DMS114 treated with DMSO at 0.1 percent for 48 hours (cell line): ENCODE measurements around the gene THAP9.
"Not testable (repeated sequence)": the region's sequence is repeated elsewhere in the genome, so short reads cannot be mapped to it uniquely, and the experiment has no call there.

Experiments
- DNase-seq: peaks from one replicate; lab custom pipeline; 2025; ENCODE audit not compliant: unreplicated experiment; lab: John Stamatoyannopoulos, UW

The THAP9 gene, protein sequence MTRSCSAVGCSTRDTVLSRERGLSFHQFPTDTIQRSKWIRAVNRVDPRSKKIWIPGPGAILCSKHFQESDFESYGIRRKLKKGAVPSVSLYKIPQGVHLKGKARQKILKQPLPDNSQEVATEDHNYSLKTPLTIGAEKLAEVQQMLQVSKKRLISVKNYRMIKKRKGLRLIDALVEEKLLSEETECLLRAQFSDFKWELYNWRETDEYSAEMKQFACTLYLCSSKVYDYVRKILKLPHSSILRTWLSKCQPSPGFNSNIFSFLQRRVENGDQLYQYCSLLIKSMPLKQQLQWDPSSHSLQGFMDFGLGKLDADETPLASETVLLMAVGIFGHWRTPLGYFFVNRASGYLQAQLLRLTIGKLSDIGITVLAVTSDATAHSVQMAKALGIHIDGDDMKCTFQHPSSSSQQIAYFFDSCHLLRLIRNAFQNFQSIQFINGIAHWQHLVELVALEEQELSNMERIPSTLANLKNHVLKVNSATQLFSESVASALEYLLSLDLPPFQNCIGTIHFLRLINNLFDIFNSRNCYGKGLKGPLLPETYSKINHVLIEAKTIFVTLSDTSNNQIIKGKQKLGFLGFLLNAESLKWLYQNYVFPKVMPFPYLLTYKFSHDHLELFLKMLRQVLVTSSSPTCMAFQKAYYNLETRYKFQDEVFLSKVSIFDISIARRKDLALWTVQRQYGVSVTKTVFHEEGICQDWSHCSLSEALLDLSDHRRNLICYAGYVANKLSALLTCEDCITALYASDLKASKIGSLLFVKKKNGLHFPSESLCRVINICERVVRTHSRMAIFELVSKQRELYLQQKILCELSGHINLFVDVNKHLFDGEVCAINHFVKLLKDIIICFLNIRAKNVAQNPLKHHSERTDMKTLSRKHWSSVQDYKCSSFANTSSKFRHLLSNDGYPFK

DNA sequence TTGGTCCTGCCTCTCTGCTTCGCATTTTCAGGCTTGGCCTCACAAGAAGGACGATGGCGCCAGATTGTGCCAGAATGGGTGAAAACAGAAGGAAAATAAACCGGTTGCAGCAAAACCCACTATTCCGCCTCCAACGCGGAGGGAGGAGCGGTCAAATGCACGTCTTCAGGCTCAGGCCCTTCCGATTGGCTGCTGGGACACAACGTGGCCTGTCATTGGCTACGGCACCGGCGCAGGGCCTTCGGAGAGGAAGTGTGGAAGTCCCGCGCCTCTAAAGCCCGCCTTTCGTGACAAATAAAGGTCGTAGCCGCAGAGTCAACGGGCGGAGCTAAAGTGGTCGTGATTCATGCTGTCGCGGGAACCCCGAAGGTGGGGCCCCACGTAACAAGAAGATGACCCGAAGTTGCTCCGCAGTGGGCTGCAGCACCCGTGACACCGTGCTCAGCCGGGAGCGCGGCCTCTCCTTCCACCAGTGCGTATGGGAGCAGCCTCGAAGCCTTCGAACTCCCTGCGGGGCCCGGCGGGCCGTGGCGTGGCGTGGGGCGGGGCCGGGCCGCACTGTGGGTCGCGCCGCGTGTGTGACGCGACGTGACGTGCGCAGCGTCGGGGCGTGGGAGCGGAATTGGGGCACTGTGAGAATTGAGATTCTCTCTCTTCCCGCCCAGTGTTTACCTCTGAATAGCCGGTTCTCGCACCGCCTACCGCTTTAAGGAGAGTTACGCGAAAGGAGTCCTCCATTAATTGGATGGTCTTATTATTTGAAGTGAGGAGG, at the start of gene THAP9:
Gene THAP9, plus strand, starts transcription at position 325 of the 772 bp plus-strand sequence. Its CDS starts 68 bp downstream, at position 393.
- peak; percentile 91 for DNase-seq

DNA sequence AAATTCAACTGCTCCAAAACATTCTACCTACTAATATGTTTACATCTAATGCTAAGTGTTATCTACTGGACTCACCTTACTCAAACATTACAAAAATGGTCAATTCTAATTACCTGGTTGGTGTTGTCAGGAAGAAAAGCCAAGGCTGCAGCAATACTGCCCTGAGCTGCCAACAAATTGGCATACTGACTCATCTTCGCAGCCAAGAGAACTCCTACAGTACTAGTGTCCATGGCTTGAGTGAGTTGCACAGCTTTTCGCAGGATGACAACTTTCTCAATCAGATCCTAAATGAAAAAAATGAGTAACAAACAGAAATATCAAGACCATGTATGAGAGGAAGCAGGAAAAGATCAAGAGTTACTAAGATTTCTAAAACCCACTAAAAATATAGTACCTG, 49.2 kb upstream of the THAP9 start:
- no peak for DNase-seq

DNA sequence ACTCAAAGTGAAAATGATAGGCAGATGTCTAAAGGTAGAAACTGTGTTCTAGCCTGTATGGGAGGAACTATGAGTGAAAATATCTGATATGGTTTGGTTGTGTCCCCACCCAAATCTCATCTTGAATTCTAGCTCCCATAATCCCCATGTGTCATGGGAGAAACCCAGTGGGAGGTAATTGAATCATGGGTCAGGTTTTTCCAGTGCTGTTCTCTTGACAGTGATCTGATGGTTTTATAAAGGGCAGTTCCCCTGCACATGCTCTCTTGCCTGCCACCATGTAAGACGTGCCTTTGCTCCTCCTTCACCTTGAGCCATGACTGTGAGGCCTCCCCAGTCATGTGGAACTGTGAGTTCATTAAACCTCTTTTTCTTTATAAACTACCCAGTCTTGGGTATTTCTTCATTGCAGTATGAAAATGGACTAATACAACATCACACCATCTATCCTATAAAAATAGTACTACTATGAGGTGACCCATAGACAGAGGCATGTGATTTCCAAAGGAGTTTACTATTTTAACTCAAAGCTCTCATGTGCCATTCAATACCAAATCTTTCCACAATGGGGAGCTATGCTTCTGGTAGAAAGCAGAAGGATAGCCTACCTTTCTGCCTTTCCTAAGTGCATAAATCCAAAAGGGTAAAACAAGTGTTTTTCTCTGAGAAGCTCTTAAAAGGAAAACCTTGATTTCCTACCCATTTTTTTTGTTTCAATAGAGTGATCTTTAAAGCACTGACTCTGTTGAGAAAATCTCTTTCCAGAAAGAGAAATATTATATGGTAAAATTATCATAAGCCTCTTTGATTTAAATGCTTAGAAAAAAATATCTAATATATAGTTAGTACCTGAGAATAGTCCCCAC, 48.4 kb upstream of the THAP9 start:
- DNase-seq, result no peak

DNA sequence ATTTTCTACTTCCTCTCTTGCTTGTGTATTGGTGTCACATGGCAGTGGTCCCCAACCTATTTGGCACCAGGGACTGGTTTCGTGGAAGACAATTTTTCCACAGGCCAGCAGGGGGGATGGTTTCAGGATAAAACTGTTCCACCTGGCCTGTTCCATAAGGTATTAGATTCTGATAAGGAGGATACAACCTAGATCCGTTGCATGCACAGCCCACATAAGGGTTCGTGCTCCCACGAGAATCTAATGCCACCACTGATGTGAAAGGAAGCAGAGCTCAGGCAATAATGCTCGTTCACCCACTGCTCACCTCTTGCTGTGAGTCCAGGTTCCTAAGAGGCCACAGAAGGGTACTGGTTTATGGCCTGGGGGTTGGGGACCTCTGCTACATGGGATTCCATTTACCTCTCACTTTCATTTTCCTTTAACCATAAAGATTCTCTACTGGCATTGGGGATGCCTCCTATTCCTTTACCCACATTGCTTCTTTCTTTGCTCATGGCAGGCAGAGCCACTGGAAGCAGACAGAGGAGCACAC, 47.7 kb upstream of the THAP9 start:
- DNase-seq, result no peak

DNA sequence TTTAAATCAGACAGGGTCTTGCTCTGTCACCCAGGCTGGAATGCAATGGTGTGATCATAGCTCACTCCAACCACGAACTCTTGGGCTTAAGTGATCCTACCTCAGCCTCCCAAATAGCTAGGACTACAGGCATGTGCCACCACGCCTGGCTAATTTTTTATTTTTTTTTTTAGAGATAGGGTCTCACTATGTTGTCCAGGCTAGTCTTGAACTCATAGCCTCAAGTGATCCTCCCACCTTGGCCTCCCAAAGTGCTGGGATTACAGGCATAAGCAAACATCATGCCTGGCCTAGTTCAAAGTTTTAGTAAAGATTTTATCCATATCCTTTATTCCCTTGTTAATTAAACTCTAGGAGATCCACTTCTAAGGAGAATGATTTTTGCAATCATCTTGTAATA, 40.0 kb upstream of the THAP9 start:
- not testable (repeated sequence) for DNase-seq

DNA sequence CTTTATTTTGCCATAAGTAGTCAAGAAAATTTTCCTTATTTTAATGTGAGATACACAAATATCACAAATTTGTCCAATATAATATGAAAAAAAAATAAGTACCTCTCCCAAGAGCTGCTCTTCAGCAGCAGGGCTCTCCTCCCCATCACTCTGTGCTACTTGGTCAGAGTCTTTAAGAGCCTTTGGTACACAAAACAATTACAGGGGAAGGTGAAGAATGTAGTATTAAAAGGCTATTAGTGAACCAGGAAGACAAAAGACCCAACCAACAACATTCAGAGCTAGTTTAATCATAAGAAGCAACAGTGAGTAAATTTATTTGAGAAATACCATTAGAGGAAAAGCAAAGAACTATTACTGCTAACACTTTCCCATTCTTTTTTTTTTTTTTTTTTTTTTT, 39.0 kb upstream of the THAP9 start:
- no peak for DNase-seq

DNA sequence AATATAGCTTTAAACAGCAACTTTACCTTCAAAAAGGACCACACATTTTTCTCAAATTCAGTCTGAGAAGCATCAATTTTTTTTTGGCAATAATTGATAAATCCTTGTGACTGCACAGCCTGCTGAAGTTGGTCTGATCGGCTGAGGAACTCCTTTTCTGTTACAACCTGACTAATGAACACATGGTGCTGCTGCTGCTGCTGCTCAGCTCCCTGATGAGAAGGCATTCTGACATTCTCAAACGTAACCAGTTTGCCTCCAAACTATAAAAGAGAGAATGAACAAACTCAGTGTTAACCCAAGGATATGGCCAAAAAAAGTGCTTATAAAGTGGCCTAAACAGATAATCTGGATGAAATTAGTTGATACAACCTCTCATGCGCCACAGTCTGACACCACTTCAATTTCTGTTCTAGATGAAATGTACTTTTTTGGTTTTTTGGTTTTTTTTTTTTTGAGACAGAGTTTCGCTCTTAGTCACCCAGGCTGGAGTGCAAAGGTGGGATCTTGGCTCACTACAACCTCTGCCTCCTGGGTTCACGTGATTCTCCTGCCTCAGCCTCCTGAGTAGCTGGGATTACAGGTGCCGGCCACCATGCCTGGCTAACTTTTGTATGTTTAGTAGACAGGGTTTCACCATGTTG, 36.1 kb upstream of the THAP9 start:
- DNase-seq, result no peak

DNA sequence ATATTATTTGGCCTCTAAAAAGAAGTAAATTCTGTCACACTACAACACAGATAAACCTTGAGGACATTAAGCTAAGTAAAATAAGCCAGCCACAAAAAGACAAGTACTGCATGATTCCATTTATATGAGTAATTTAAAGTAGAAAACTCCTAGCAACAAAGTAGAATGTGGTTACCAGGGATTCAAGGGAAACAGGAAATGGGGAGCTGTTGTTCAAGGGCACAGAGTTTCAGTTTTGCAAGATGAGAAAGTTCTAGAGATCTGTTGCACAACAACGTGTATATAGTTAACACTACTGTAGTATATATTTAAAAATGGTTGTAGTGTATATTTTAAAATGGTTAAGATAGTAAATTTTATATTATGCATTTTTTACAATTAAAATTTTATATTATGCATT, 34.9 kb upstream of the THAP9 start:
- DNase-seq, result no peak

DNA sequence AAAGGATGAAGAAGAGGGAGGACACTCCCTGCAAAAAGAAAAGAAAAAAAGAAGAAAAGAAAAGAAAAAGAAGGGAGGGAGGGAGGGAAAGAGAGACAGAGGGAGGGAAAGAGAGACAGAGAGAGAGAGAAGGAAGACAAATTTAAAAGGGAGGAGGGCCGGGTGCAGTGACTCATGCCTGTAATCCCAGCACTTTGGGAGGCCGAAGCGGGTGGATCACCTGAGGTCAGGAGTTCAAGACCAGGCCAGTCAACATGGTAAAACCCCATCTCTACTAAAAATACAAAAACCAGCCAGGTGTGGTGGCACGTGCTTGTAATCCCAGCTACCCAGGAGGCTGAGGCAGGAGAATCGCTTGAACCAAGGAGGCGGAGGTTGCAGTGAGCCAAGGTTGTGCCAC, 34.5 kb upstream of the THAP9 start:
- DNase-seq, result not testable (repeated sequence)

DNA sequence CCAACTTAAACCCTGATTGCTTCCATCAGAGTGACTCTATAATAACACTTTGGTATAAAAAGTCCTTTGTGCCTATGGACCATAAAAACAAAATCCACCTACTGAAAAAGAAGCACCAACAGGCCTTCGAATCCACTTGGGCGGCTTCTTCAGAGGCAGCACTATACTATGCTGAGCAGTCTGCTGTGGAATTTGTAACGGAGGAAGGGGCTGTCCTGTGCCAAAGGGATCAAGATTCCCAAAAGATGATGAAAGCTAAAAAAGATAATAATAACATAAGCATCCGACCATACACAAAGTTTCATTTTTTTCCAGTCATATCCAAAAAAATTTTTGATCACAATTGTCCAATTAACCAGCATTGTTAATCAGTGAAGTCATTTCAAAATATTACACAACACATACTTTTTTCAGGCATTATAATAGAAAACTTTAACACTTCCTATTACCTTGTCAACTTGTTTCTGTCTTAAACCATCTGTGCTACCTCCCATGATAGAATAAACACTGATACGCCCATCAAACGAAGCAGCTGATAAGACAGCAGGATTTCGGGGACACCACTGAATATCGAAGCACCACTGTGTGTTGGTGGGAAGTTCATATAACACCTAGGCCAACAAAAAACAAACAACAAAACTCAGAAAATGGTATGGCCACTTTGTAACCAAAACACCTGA, 33.7 kb upstream of the THAP9 start:
- no peak for DNase-seq

DNA sequence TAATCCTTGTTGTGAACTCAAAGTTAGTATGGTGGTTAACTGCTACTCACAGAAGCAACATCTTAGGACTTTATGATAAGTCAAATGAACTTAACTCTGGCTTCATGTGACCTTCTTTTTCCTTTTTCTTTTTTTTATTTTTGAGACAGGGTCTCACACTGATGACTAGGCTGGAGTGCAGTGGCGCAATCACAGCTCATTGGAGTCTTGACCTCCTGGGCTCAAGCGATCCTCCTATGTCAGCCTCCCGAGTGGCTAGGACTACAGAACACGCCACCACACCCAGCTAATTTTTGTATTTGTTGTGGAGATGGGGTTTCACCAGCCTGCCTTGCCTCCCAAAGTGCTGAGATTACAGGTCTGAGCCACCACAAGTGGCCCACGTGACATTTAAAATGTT, 32.0 kb upstream of the THAP9 start:
- DNase-seq, result no peak

DNA sequence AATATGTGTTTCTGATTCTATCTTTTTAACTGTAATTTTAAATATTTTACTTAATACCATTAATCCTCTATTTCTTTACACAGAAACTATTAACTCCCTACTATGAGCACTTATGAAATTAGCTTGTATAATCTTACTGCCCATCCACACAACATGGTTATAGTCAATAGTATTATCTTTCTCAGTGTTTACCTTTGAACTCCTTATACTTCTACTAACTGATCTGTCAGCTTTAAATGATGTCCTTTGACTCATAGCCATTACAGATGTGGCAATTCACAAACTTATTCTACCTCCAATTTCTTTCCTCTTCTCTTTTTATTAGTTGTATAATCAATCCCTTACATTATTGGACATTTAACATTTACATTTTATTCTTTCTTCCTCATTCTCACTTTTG, 15.1 kb upstream of the THAP9 start:
- no peak for DNase-seq

DNA sequence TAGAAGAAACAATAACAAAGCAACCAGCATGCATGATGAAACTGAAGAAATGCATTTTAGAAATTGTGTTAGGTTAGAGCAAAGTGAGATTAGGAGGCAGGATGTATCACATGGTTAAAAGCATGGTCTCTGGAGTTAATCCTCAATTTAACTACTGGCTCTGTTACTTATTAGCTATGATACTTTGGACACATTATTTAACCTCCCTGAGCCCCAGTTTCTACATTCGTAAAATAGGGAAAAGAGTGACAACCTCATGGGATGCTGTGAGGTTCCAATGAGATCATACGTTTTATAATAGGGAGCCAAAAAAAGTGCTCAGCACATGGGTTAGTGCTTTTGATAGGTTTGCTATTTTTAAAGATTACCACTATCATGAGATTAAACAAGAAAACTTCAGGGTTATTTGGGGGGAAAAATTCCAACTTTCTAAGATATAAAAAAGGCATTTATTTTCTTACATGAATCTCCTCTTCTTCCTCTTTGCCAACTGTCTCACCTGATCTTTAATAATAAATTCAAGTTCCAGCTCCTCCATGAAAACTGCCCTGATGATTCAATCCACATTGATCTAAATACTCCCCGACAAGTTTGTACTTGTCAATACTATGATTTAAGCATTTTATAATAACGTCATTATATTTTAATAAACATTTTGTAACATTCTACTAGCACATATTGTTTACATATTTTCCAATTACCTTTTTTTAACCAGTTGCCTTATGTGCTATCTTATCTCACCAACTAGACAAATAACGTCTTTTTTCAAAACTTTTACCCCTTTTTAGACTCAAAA, 14.2 kb upstream of the THAP9 start:
- no peak for DNase-seq

DNA sequence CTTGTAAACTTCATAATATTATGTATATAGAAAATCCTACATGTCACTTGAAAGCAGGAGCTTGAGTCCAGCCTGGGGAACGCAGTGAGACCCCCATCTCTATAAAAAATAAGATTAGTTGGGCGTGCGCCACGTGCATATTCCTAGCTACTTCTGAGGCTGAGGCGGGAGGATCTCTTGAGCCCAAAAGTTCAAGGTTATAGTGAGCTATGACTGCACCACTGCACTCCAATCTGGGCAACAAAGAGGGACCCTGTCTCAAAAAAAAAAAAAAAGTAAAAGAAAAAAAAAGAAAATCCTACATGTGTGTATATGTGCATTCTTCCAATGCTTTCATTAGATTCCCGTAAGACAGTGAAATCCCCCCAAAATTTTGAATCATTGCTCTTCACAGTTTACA, 11.2 kb upstream of the THAP9 start:
- no peak for DNase-seq

DNA sequence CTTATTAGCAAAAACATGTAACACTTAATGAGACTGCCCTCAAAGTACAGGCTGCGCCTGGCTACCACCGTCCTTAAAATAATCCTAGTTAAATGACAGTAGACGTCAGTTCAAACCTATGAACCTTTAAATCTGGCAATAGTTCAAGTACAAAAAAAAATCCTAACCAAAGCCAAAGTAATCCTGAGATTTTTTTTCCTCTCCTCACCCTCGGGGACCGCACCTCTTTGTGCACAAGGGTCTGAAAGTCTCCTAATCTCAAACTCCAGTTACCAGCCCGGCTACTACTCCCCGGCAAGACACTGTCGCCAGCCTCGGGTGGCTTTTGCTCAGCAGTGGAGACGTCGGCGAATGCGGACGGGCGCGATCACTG, 10.0 kb upstream of the THAP9 start:
- no peak for DNase-seq

DNA sequence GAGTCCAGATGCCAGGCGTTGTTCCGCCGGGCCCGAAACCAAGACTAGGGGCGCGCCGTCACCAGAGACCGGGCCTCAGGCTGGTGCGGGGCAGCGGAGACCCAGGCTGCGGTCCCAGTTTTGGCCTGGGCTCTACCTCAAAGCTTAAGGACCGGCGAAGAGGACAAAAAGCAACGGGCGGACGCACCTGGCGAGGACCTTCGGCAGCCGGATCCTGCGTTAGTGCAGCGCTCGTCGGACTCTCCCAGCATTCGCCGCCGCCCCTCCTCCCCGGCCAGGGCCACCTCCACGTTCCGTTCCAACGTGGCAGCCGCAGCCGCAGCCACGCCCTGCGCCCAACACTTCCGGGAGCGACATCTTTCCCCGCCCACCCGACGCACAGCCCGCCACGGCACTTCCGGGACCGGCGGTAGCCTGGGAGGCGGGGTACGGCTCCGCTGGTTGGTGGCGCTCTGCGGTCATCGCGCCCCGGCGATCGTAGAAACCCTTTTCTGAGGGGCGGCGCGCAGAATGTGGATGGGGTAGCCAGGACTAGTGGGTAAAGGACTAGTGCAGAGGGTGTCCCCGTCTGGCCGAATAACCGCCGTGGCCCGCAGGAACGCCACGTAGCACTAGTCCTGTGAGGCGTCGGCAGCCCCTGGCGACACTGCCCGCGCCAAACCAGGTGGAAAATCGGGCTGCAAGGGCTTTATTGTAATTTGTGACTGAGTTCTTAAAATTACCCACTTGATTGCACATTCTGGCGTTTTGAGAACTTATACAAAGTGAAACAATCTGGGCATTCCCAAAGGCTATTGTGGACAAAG, 9.4 kb upstream of the THAP9 start, which contains the start of gene SEC31A:
Gene SEC31A, minus strand, starts transcription at position 253 of the 806 bp plus-strand sequence. CDS start 9,217 bp downstream, outside the sequence.
- peak; percentile 80 for DNase-seq

DNA sequence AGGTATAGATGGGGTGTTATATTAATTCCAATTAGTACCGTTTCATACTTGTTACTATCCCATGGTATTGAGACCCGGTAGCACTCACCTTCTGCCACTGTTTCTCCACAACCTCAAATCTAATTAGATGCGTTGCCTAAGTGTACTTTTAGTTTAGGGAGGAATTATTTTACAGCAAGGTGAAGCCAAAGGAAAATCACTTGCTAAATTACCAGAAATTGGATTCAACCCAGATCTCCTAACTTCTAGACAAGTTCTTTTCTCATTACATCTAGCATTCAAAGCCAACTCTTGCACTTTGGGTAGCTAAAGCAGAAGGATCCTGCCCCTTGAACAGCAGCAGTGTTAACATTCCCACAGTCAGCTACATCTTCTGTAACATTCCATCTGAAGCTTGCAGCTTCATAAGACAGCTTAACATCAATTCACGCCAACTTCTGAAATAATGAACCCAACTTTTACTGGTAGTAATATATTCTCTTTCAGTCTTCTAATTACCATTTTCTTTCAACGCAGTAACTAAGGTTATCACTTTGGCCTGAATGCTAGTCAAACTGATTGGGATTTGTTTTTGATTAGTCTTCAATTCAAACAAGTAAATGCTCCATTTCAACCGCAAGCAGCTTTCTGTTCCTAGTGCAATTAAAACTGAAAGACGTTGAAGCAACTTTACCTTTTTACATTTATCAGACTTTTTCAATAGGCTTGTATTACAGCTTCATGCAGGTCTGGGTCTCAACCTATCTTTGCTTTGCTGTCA, 8.6 kb upstream of the THAP9 start:
- no peak for DNase-seq
